H54 (cell line): Measurements from ENCODE around the gene MRPS5.
"Not testable (repeated sequence)": the region's sequence is repeated elsewhere in the genome, so short reads cannot be mapped to it uniquely, and the experiment has no call there.

Experiments
- DNase-seq: peaks from one replicate; pipeline ENCODE4 v3.0.0; 2011; ENCODE audit warnings: low spot score, mixed read lengths; ENCODE audit not compliant: insufficient read length
- FAIRE-seq: peaks from 3 replicates; lab custom pipeline; 2011; peaks lifted over from hg19 to GRCh38; lab: Jason Lieb, UNC
- POLR2A ChIP-seq: IDR thresholded peaks from 2 replicates; pipeline ENCODE4 v1.6.1; 2011; ENCODE audit warnings: low read depth, mild to moderate bottlenecking, low read length

MRPS5 gene

GRCh38 chr2:95041060-95041823 is 80.4 kb downstream of the MRPS5 start:
- no peak for FAIRE-seq
- DNase-seq, result no peak
- TF ChIP-seq POLR2A, result no peak

- no peak for FAIRE-seq
Observed at GRCh38 chr2:95040426-95040825, 81.2 kb downstream of the MRPS5 start.

GRCh38 chr2:95039978-95040377 is 81.6 kb downstream of the MRPS5 start:
- no peak for DNase-seq
- FAIRE-seq, result no peak
- no peak for TF ChIP-seq POLR2A

More at GRCh38 chr2:95040426-95040825, 81.2 kb downstream of the MRPS5 start:
- no peak for TF ChIP-seq POLR2A
- no peak for DNase-seq

- DNase-seq (no peak), FAIRE-seq (no peak)
- no peak for TF ChIP-seq POLR2A
Observed at GRCh38 chr2:95039363-95039762, 82.2 kb downstream of the MRPS5 start.

GRCh38 chr2:95038635-95039298 is 82.8 kb downstream of the MRPS5 start:
- DNase-seq (no peak), FAIRE-seq (no peak)
- no peak for TF ChIP-seq POLR2A

- not testable (repeated sequence) for FAIRE-seq, DNase-seq
Observed at GRCh38 chr2:95037841-95038585, 83.6 kb downstream of the MRPS5 start.

GRCh38 chr2:95037384-95037839 is 84.2 kb downstream of the MRPS5 start:
- no peak for FAIRE-seq

GRCh38 chr2:95036596-95037383 is 84.8 kb downstream of the MRPS5 start:
- DNase-seq, result no peak
- TF ChIP-seq POLR2A, result no peak
- FAIRE-seq, result no peak

More at GRCh38 chr2:95037384-95037839, 84.2 kb downstream of the MRPS5 start:
- DNase-seq, result no peak
- TF ChIP-seq POLR2A, result no peak
